Upper lobe of left lung (tissue), 4 donors: ENCODE measurements around the gene GPR65.

Source experiments
- CTCF ChIP-seq, 6 experiments: fragments of 450-650 bp in 4 of 6; fragments of 200-600 bp in 2 of 6; sonication (generic) in 2 of 6; IDR thresholded peaks; one replicate each; pipeline ENCODE4 v1.5.1; 2016 to 2019; ENCODE audit warnings: antibody characterized with exemption in 6 of 6
- POLR2A ChIP-seq, 4 donors: fragments of 450-650 bp; IDR thresholded peaks; one replicate each; pipeline ENCODE4 v1.5.1; 2016 to 2017; ENCODE audit warnings: antibody characterized with exemption in 4 of 4, mild to moderate bottlenecking in 2 of 4
- POLR2AphosphoS5 ChIP-seq, 2 donors: sonication (generic); formaldehyde crosslinking; IDR thresholded peaks; one replicate each; pipeline ENCODE4 v1.5.1; 2017; ENCODE audit warnings: antibody characterized with exemption in 2 of 2

DNA sequence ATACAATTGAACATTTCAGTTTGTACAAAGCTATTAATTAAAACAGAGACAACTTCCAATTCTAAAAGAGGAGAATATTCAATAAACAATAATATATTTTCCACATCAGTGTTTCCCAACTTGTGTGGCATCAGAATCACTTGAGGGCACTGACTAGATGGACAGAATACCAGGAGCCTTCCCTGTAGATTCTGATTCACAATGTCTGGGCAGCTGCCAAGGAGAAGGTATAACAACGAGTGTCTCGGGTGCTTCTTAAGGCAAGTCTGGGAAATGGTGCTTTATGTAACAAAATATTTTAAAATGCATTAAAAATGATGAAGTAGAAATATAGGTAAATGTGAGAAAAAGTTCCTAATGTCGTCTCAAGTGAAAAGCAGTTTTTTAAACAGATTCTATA, 38.1 kb upstream of the GPR65 start:
- no peak for TF ChIP-seq CTCF (IDR thresholded peaks at IDR 0.05)
- no peak for TF ChIP-seq POLR2AphosphoS5 (IDR thresholded peaks at IDR 0.05)
- no peak for TF ChIP-seq POLR2A (IDR thresholded peaks at IDR 0.05)
